Tibial nerve (tissue), 4 donors: ENCODE measurements around the gene PDZD2. TPM values are rescaled to one million over a fixed set of nuclear protein-coding genes. Genes with fewer than 3 reads are reported as not detected.

Experiments used
- DNase-seq, 2 donors: peaks; one replicate each; pipeline ENCODE4 v3.0.0-alpha.2; 2019; ENCODE audit warnings: low spot score in 2 of 2
- H3K27ac ChIP-seq, 4 donors: fragments of 200-600 bp; sonication (generic) in 3 of 4; one replicate each; pipeline ENCODE4 v1.5.1; 2017 to 2019; ENCODE audit warnings: mild to moderate bottlenecking in 1 of 4
- H3K27me3 ChIP-seq, 2 donors: fragments of 200-600 bp; sonication (generic) in 1 of 2; one replicate each; pipeline versions ENCODE4 v1.5.1 to v1.6.0; 2017 to 2019
- H3K36me3 ChIP-seq, 3 donors: fragments of 200-600 bp; sonication (generic); one replicate each; pipeline ENCODE4 v1.5.1; 2018 to 2019
- H3K4me1 ChIP-seq, 4 donors: fragments of 200-600 bp; sonication (generic) in 3 of 4; one replicate each; pipeline ENCODE4 v1.5.1; 2017 to 2019
- H3K4me3 ChIP-seq, 4 donors: fragments of 200-600 bp; sonication (generic) in 3 of 4; one replicate each; pipeline ENCODE4 v1.5.1; 2017 to 2019; ENCODE audit warnings: mild to moderate bottlenecking in 1 of 4, moderate library complexity in 1 of 4
- H3K9me3 ChIP-seq, 4 donors: fragments of 200-600 bp; sonication (generic) in 3 of 4; one replicate each; pipeline ENCODE4 v1.5.1; 2017 to 2019
- CTCF ChIP-seq, 5 experiments: fragments of 200-600 bp in 3 of 5; fragments of 450-650 bp in 2 of 5; sonication (generic) in 3 of 5; IDR thresholded peaks; one replicate each; pipeline ENCODE4 v1.5.1; 2016 to 2019; ENCODE audit warnings: antibody characterized with exemption in 5 of 5, mild to moderate bottlenecking in 3 of 5, moderate library complexity in 2 of 5
- EP300 ChIP-seq, 2 donors: sonication (generic); formaldehyde crosslinking; IDR thresholded peaks; one replicate each; pipeline ENCODE4 v1.6.1; 2017; ENCODE audit warnings: antibody characterized with exemption in 2 of 2, mild to moderate bottlenecking in 1 of 2
- POLR2A ChIP-seq, 2 donors: fragments of 450-650 bp; IDR thresholded peaks; one replicate each; pipeline ENCODE4 v1.6.1; 2017; ENCODE audit warnings: antibody characterized with exemption in 2 of 2, mild to moderate bottlenecking in 2 of 2, moderate library complexity in 2 of 2
- WGBS, 2 donors: methylation state at CpG; one replicate each; pipeline ENCODE4 v1.1.5; 2018; 5-methylcytosine and 5-hydroxymethylcytosine counted together
- total RNA-seq, 4 donors: library from RNA; depleted of rRNA; stranded (reverse); fragments of >200 nt; gene quantifications; one replicate each; pipeline ENCODE4 v1.1.0, GENCODE V29; 2016

The PDZD2 gene
- total RNA-seq, 4 donors from 2014 or later: 102 to 153 (median 117) TPM

- Histone ChIP-seq H3K4me1 (no peaks in the 10 kb centered on the region), H3K9me3 (peaks cover 0 to 19% (median 5%) of the 10 kb centered on the region in 4 donors), H3K4me3 (no peak overlapping the region), H3K27ac (no peak overlapping the region), H3K27me3 (no peaks in the 10 kb centered on the region), H3K36me3 (no peaks in the 10 kb centered on the region)
- DNase-seq: no peak
- TF ChIP-seq CTCF (IDR thresholded peaks at IDR 0.05) (no peak), POLR2A (IDR thresholded peaks at IDR 0.05) (no peak), EP300 (IDR thresholded peaks at IDR 0.05) (no peak)
- WGBS, 2 donors: 66 to 75% methylated on average over 4 of the region's 4 CpGs
Observed at GRCh38 chr5:31832966-31833365, 194.0 kb downstream of the PDZD2 start.

GRCh38 chr5:31833710-31834109 lies 194.8 kb downstream of the PDZD2 start:
- DNase-seq: no peak
- Histone ChIP-seq H3K9me3 (peaks cover 0 to 11% (median 2%) of the 10 kb centered on the region in 4 donors), H3K27ac (no peak overlapping the region), H3K4me3 (no peak overlapping the region), H3K27me3 (no peaks in the 10 kb centered on the region), H3K4me1 (no peaks in the 10 kb centered on the region), H3K36me3 (no peaks in the 10 kb centered on the region)
- TF ChIP-seq CTCF (IDR thresholded peaks at IDR 0.05) (no peak), POLR2A (IDR thresholded peaks at IDR 0.05) (no peak), EP300 (IDR thresholded peaks at IDR 0.05) (no peak)
- WGBS, 2 donors: 83 to 91% methylated on average over 2 of the region's 2 CpGs

GRCh38 chr5:31844622-31845345 lies 205.9 kb downstream of the PDZD2 start:
- 84 to 86% methylated on average over 10 of the region's 10 CpGs for WGBS, 2 donors
- H3K4me1 ChIP-seq: no peaks in the 10 kb centered on the region
- H3K27me3 ChIP-seq: no peaks in the 10 kb centered on the region
- no peak for DNase-seq
- no peaks in the 10 kb centered on the region for H3K9me3 ChIP-seq
- no peaks in the 10 kb centered on the region for H3K36me3 ChIP-seq
- no peak overlapping the region for H3K4me3 ChIP-seq
- TF ChIP-seq POLR2A (IDR thresholded peaks at IDR 0.05) (no peak), CTCF (IDR thresholded peaks at IDR 0.05) (no peak), EP300 (IDR thresholded peaks at IDR 0.05) (no peak)
- no peak overlapping the region for H3K27ac ChIP-seq

- Histone ChIP-seq H3K27ac (no peak overlapping the region), H3K36me3 (no peaks in the 10 kb centered on the region), H3K4me3 (no peak overlapping the region), H3K27me3 (no peaks in the 10 kb centered on the region), H3K4me1 (no peaks in the 10 kb centered on the region), H3K9me3 (no peaks in the 10 kb centered on the region)
- 68 to 78% methylated on average over 3 of the region's 3 CpGs for WGBS, 2 donors
- no peak for DNase-seq
- TF ChIP-seq EP300 (IDR thresholded peaks at IDR 0.05): no peak
- TF ChIP-seq POLR2A (IDR thresholded peaks at IDR 0.05): no peak
- TF ChIP-seq CTCF (IDR thresholded peaks at IDR 0.05): no peak
Observed at GRCh38 chr5:31845361-31845760, 206.4 kb downstream of the PDZD2 start.

GRCh38 chr5:31846934-31847333 lies 208.0 kb downstream of the PDZD2 start:
- no peak overlapping the region for H3K4me3 ChIP-seq
- no peaks in the 10 kb centered on the region for H3K27me3 ChIP-seq
- no peak for TF ChIP-seq POLR2A (IDR thresholded peaks at IDR 0.05)
- no peak for TF ChIP-seq EP300 (IDR thresholded peaks at IDR 0.05)
- no peak for TF ChIP-seq CTCF (IDR thresholded peaks at IDR 0.05)
- H3K27ac ChIP-seq: no peak overlapping the region
- H3K9me3 ChIP-seq: no peaks in the 10 kb centered on the region
- 9 to 27% methylated on average over 1 of the region's 1 CpG for WGBS, 2 donors
- DNase-seq: no peak
- no peaks in the 10 kb centered on the region for H3K4me1 ChIP-seq
- H3K36me3 ChIP-seq: no peaks in the 10 kb centered on the region
